GM12878 (cell line): Measurements from ENCODE around the gene PID1. TPM values are rescaled to one million over a fixed set of nuclear protein-coding genes. Genes with fewer than 3 reads are reported as not detected.

ENCODE experiments used
- ATAC-seq: fragments of 200-7000 bp; cut with Tn5 transposase; 3 replicates; pipeline ENCODE4 v1.9.1; 2020; ENCODE audit warnings: mild to moderate bottlenecking, moderate library complexity
- BruUV-seq: library from RNA; stranded (reverse); fragments of 400-500 nt; replicated peaks from 2 replicates; lab custom pipeline; 2021; lab: Mats Ljungman, UMichigan
- CTCF ChIA-PET: fragments of 300-600 bp; sonication (Branson Sonifier 250); formaldehyde crosslinking; extraction: SDS; loops from one replicate; lab custom pipeline; 2021; ENCODE audit warnings: inconsistent platforms; lab: Yijun Ruan, JAX
- POLR2A ChIA-PET: fragments of 350-600 bp; formaldehyde crosslinking; extraction: SDS; loops from one replicate; lab custom pipeline; 2021; ENCODE audit warnings: inconsistent platforms; lab: Charles Lee
- RAD21 ChIA-PET: fragments of 300-600 bp; sonication (Branson Sonifier 250); formaldehyde crosslinking; loops from one replicate; lab custom pipeline; 2023; ENCODE audit warnings: antibody characterized with exemption; ENCODE audit not compliant: unreplicated experiment; lab: Charles Lee
- SMC1A ChIA-PET: fragments of 300-600 bp; sonication (Branson Sonifier 250); formaldehyde crosslinking; loops from one replicate; lab custom pipeline; 2023; ENCODE audit not compliant: unreplicated experiment, uncharacterized antibody; lab: Charles Lee
- DNase-seq: peaks from one replicate; pipeline ENCODE4 v3.0.0-alpha.2; 2011; ENCODE audit warnings: low read depth, low spot score
- FAIRE-seq: peaks from 3 replicates; lab custom pipeline; 2011; peaks lifted over from hg19 to GRCh38; lab: Jason Lieb, UNC
- H2AFZ ChIP-seq: 2 replicates; pipeline ENCODE4 v1.6.0; 2011; ENCODE audit warnings: low read depth, low read length, control low read depth; ENCODE audit not compliant: control insufficient read depth
- H3K27ac ChIP-seq: 2 replicates; pipeline ENCODE4 v1.5.1; 2011; ENCODE audit warnings: control low read depth; ENCODE audit not compliant: control insufficient read depth, insufficient read depth
- H3K27me3 ChIP-seq, 2 experiments: replicated peaks in 1 of 2; 2 replicates each; pipeline versions ENCODE4 v1.6.0 to v1.6.1; 2011; ENCODE audit warnings: low read length in 1 of 2; ENCODE audit not compliant: control insufficient read depth in 2 of 2, insufficient read depth in 2 of 2
- H3K36me3 ChIP-seq, 2 experiments: 2 replicates each; pipeline ENCODE4 v1.5.1; 2011; ENCODE audit warnings: low read length in 1 of 2; ENCODE audit not compliant: control insufficient read depth in 2 of 2, insufficient read depth in 2 of 2
- H3K4me1 ChIP-seq: 2 replicates; pipeline ENCODE4 v1.6.1; 2011; ENCODE audit warnings: mild to moderate bottlenecking, low read length, moderate library complexity, mixed read lengths; ENCODE audit not compliant: control insufficient read depth, insufficient read depth
- H3K4me2 ChIP-seq: 2 replicates; pipeline ENCODE4 v1.6.0; 2011; ENCODE audit warnings: control low read depth; ENCODE audit not compliant: control insufficient read depth, insufficient read depth
- H3K4me3 ChIP-seq: fragments of 200-600 bp; sonication (generic); 2 replicates; pipeline ENCODE4 v1.5.1; 2016
- H3K79me2 ChIP-seq: 2 replicates; pipeline ENCODE4 v1.6.0; 2011; ENCODE audit warnings: low read length; ENCODE audit not compliant: control insufficient read depth, insufficient read depth
- H3K9ac ChIP-seq: 2 replicates; pipeline ENCODE4 v1.8.0; 2011; ENCODE audit warnings: low read length, control low read depth, mixed read lengths; ENCODE audit not compliant: control insufficient read depth, insufficient read depth
- H3K9me3 ChIP-seq: replicated peaks from 3 replicates; pipeline ENCODE4 v1.5.1; 2011; ENCODE audit warnings: mild to moderate bottlenecking, low read length; ENCODE audit not compliant: control insufficient read depth, insufficient read depth
- H4K20me1 ChIP-seq: 2 replicates; pipeline ENCODE4 v1.6.0; 2011; ENCODE audit not compliant: control insufficient read depth, insufficient read depth
- ATF7 ChIP-seq: fragments of 450-650 bp; IDR thresholded peaks from 2 replicates; pipeline ENCODE4 v1.6.1; 2016; ENCODE audit warnings: low read depth, mild to moderate bottlenecking
- ETV6 ChIP-seq, 2 experiments: fragments of 450-650 bp in 1 of 2; IDR thresholded peaks in 1 of 2; conservative IDR thresholded peaks in 1 of 2; 2 replicates each; pipeline ENCODE4 v1.6.1; 2014; ENCODE audit warnings: antibody characterized with exemption in 1 of 2, borderline replicate concordance in 1 of 2, low read depth in 1 of 2, mild to moderate bottlenecking in 1 of 2, moderate library complexity in 1 of 2
- HDAC2 ChIP-seq: fragments of 200-600 bp; sonication (generic); IDR thresholded peaks from 2 replicates; pipeline ENCODE4 v1.6.1; 2017
- MXI1 ChIP-seq: fragments of 150-350 bp; IDR thresholded peaks from 2 replicates; pipeline ENCODE4 v1.6.1; 2011; ENCODE audit warnings: low read depth, mild to moderate bottlenecking, inconsistent platforms, low read length, improper control_type of control experiment
- NFYB ChIP-seq: IDR thresholded peaks from 2 replicates; pipeline ENCODE4 v1.6.1; 2011; ENCODE audit warnings: low read depth, mild to moderate bottlenecking, low read length, improper control_type of control experiment, moderate library complexity; ENCODE audit not compliant: insufficient read depth
- NRF1 ChIP-seq: conservative IDR thresholded peaks from 2 replicates; pipeline ENCODE4 v1.6.1; 2011; ENCODE audit warnings: mild to moderate bottlenecking, low read depth, low read length, improper control_type of control experiment
- POLR2A ChIP-seq: IDR thresholded peaks from 2 replicates; pipeline ENCODE4 v1.6.1; 2011; ENCODE audit warnings: low read depth, mild to moderate bottlenecking, low read length
- SUPT20H ChIP-seq: IDR thresholded peaks from 2 replicates; pipeline ENCODE4 v1.6.1; 2011; ENCODE audit warnings: low read depth, mild to moderate bottlenecking, low read length, moderate library complexity, borderline replicate concordance; ENCODE audit not compliant: control insufficient read depth
- ZZZ3 ChIP-seq: IDR thresholded peaks from 2 replicates; pipeline ENCODE4 v1.6.1; 2011; ENCODE audit warnings: low read depth; ENCODE audit not compliant: control insufficient read depth, insufficient read length
- WGBS: methylation state at CpG from one replicate; pipeline ENCODE4 v1.1.6; 2016; ENCODE audit warnings: low lambda C conversion rate; ENCODE audit not compliant: insufficient replicate concordance, insufficient coverage; ENCODE audit errors: missing lambda C conversion rate; 5-methylcytosine and 5-hydroxymethylcytosine counted together
- in situ Hi-C: fragments of 300-500 bp; cut with MboI; formaldehyde crosslinking; loops from 9 replicates; pipeline ENCODE4 v1.14.3; 2018; ENCODE audit warnings: mixed read lengths
- intact Hi-C: fragments of 100-400 bp; cut with micrococcal nuclease; formaldehyde crosslinking; loops from one replicate; pipeline ENCODE4 v1.14.2; 2022; ENCODE audit not compliant: unreplicated experiment
- polyA plus RNA-seq, 11 experiments: library from polyadenylated mRNA; depleted of rRNA in 4 of 11; unstranded in 6 of 11; stranded (reverse) in 5 of 11; fragments of >200 nt; fragmentation: Nextera tagmentation in 4 of 11; fragmentation: Illumina TruSeq in 1 of 11; extraction: Ambion mirVana in 4 of 11; extraction: Trizol in 1 of 11; gene quantifications; 1 replicate in 1 of 11; 2 replicates in 10 of 11; pipeline versions ENCODE4 v1.2.1 to v1.2.3, GENCODE V29; 2011 to 2016; ENCODE audit warnings: inconsistent platforms in 2 of 11, missing spikeins in 2 of 11, low read depth in 1 of 11
- total RNA-seq, 4 experiments: library from RNA; depleted of rRNA in 3 of 4; stranded (reverse); fragments of >200 nt in 3 of 4; fragmentation: Illumina TruSeq in 1 of 4; extraction: Trizol in 1 of 4; gene quantifications; 2 replicates each; pipeline versions ENCODE4 v1.2.1 to v1.2.3, GENCODE V29; 2013 to 2021
- TF ChIP-seq, protein P1 (sequence below): fragments of 450-650 bp; IDR thresholded peaks from 2 replicates; pipeline ENCODE4 v1.6.1; 2016; ENCODE audit warnings: mild to moderate bottlenecking, moderate library complexity, borderline replicate concordance

PID1 gene
- total and polyA plus RNA-seq, 10 of the 15 experiments (the other 5 are each of a cell fraction or from before 2014, with no cell fraction given): not detected

DNA sequence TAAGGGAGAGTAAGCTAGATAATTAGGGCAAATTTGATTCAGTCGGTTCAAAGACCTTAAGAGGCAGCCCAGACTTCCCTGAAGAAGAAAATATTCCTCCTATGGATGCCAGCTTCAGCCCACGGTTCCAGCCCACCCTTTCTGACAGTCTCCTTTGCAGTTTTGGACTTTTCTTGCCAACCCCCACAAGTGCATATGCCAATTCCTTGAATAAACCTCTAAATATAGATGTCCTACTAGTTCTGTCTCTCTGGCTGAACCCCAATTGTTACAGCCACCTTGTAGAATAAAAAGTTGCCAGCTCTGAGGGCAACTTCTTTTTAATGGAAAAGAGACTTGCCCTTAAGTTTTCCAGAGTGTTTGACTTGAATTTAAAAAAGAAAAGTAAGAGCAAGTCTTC is 111.7 kb downstream of the PID1 start:
- CTCF ChIA-PET: no interaction called here
- FAIRE-seq (no peak), DNase-seq (no peak), ATAC-seq (no peak)
- RAD21 ChIA-PET: no interaction called here
- WGBS: 0% methylated on average over 2 of the region's 2 CpGs
- Histone ChIP-seq H3K4me2 (no peak overlapping the region), H3K79me2 (no peaks in the 10 kb centered on the region), H3K9me3 (no peaks in the 10 kb centered on the region), H4K20me1 (no peaks in the 10 kb centered on the region), H2AFZ (no peak overlapping the region), H3K27ac (no peak overlapping the region), H3K9ac (no peak overlapping the region), H3K4me3 (no peak overlapping the region), H3K36me3 (no peaks in the 10 kb centered on the region), H3K27me3 (no peaks in the 10 kb centered on the region), H3K4me1 (no peaks in the 10 kb centered on the region)
- in situ Hi-C loops (no loop called here), intact Hi-C loops (no loop called here)
- POLR2A ChIA-PET: no interaction called here
- SMC1A ChIA-PET: no interaction called here
- BruUV-seq: no TSS peak
- no peak for TF ChIP-seq SUPT20H
- TF ChIP-seq, protein P1, sequence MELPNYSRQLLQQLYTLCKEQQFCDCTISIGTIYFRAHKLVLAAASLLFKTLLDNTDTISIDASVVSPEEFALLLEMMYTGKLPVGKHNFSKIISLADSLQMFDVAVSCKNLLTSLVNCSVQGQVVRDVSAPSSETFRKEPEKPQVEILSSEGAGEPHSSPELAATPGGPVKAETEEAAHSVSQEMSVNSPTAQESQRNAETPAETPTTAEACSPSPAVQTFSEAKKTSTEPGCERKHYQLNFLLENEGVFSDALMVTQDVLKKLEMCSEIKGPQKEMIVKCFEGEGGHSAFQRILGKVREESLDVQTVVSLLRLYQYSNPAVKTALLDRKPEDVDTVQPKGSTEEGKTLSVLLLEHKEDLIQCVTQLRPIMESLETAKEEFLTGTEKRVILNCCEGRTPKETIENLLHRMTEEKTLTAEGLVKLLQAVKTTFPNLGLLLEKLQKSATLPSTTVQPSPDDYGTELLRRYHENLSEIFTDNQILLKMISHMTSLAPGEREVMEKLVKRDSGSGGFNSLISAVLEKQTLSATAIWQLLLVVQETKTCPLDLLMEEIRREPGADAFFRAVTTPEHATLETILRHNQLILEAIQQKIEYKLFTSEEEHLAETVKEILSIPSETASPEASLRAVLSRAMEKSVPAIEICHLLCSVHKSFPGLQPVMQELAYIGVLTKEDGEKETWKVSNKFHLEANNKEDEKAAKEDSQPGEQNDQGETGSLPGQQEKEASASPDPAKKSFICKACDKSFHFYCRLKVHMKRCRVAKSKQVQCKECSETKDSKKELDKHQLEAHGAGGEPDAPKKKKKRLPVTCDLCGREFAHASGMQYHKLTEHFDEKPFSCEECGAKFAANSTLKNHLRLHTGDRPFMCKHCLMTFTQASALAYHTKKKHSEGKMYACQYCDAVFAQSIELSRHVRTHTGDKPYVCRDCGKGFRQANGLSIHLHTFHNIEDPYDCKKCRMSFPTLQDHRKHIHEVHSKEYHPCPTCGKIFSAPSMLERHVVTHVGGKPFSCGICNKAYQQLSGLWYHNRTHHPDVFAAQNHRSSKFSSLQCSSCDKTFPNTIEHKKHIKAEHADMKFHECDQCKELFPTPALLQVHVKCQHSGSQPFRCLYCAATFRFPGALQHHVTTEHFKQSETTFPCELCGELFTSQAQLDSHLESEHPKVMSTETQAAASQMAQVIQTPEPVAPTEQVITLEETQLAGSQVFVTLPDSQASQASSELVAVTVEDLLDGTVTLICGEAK: no peak
- no peak for TF ChIP-seq ETV6 (conservative IDR thresholded peaks at IDR 0.05 in 1 of 2, IDR thresholded peaks at IDR 0.05 in 1 of 2; ENCODE audit: borderline replicate concordance in 1 of 2, low read depth in 1 of 2)
- no peak for TF ChIP-seq ZZZ3
- TF ChIP-seq POLR2A: no peak
- no peak for TF ChIP-seq NRF1
- TF ChIP-seq ATF7: no peak
- no peak for TF ChIP-seq HDAC2
- no peak for TF ChIP-seq MXI1
- no peak for TF ChIP-seq NFYB
